HG02970 (cell line): ENCODE measurements around the gene USP3.

Experiments used
- ATAC-seq: cut with Tn5 transposase; IDR thresholded peaks from one replicate; pipeline ENCODE4 v1.9.1; 2021; ENCODE audit warnings: mild to moderate bottlenecking, moderate library complexity, moderate number of reproducible peaks; ENCODE audit not compliant: unreplicated experiment, low FRiP score

Gene USP3, protein sequence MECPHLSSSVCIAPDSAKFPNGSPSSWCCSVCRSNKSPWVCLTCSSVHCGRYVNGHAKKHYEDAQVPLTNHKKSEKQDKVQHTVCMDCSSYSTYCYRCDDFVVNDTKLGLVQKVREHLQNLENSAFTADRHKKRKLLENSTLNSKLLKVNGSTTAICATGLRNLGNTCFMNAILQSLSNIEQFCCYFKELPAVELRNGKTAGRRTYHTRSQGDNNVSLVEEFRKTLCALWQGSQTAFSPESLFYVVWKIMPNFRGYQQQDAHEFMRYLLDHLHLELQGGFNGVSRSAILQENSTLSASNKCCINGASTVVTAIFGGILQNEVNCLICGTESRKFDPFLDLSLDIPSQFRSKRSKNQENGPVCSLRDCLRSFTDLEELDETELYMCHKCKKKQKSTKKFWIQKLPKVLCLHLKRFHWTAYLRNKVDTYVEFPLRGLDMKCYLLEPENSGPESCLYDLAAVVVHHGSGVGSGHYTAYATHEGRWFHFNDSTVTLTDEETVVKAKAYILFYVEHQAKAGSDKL

DNA sequence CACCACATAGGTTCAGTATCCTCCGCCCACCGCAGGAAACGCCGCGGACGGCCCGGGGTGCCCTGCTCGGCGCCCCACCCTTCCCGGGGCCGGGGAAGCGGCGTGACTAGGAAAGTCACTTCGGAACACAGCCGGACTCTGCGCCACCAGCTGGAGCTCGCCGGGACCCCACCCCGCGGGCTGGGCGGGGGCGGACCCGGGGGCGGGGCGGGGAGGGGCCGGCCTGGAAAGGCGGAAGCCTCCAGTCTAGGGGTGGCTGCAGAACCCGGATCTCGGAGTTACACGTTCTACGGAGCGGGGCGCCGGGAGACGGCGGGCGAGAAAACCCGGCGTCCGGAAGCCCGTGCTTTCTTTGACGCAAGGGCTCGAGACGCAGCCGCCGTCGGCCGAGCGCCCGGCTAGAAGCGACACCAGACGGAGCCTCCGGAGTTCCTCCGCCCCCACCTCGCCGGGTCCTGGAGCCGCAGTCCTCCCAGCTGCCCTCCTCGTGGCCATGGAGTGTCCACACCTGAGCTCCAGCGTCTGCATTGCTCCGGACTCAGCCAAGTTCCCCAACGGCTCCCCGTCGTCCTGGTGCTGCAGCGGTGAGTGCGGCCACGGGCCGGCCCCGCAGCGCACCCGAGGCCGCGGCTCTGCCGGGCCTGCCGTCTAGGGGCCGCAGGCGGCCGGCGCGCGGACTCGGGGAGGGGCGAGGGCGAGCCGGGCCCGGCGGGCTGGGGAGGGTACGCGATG lies at the start of gene USP3:
Gene USP3 (plus strand): TSS at position 347 of the 732 bp plus-strand sequence. CDS start 147 bp downstream, at position 494.
- peak; percentile 57 for ATAC-seq

DNA sequence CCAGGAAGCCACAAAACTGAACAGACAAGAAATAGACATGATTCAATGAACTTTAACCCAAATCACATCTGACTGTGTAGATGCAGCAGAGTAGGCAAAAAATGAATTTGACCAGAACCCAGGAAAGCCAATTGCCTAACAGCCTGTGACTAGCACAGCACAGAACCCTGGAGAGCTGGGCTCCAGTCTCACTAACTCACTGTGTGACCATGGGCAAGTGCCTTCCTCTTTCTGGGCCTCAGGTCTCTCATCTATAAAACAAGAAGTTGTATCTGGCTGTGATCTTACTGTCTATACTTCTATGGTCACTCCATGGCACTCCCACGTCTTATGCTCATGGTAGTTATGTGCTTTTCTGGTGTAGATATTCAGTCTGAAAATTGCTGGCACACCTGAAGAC lies 48.1 kb upstream of the USP3 start:
- ATAC-seq = no peak

DNA sequence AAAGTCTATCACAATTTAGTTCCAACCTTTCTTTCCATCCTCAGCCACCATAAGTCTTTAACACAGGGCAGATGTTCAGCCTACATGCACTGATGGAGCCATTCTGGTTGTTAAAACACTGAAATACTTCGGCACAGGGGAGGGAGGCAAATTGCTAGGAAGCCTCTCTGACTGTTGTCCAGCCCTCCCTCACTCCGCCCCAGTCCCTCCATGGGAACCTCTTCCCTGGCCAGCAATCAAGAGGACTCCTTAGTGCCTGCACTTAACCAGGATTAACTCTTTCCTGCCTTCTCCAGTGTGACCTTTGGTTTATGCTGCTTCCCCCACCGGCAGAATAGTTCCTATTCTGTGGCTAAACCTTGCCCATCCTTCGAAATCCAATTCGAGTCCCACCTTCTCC lies 47.0 kb upstream of the USP3 start:
- ATAC-seq = no peak

DNA sequence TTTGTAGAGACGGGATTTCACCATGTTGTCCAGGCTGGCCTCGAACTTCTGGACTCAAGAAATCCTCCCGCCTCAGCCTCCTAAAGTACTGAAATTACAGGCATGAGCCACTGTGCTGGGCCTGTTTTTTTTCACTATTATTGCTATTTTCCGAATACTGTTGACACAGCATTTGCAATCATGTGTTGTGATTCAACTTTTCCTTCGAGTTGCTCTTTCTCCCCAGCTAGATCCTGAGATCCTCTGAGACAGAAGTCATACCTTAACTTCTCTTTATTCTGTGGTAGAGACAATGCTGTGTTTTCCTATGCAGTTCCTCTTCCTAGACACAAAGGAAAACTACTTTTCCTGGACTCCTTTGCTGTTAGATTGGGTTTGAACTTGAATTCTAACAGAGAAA lies 46.4 kb upstream of the USP3 start:
- no peak for ATAC-seq

DNA sequence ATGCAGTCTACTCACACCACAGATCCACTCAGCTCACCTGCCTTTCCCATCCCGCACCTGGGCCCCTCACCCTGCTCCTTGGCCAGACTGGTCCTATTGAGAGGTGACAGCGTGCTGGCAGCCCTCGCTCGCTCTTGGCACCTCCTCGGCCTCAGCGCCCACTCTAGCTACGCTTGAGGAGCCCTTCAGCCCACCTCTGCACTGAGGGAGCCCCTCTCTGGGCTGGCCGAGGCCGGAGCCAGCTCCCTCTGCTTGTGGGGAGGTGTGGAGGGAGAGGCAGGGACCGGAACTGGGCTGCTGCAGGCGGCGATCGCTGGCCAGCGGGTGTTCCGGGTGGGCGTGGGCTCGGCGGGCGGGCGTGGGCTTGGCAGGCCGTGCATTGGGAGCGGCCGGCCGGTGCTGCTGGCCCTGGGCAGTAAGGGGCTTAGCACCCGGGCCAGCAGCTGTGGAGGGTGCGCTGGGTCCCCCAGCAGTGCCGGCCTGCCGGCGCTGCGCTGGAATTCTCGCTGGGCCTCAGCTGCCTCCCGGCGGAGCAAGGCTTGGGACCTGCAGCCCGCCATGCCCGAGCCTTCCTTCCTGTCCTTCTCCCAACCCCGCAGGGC lies 45.5 kb upstream of the USP3 start:
- no peak for ATAC-seq

DNA sequence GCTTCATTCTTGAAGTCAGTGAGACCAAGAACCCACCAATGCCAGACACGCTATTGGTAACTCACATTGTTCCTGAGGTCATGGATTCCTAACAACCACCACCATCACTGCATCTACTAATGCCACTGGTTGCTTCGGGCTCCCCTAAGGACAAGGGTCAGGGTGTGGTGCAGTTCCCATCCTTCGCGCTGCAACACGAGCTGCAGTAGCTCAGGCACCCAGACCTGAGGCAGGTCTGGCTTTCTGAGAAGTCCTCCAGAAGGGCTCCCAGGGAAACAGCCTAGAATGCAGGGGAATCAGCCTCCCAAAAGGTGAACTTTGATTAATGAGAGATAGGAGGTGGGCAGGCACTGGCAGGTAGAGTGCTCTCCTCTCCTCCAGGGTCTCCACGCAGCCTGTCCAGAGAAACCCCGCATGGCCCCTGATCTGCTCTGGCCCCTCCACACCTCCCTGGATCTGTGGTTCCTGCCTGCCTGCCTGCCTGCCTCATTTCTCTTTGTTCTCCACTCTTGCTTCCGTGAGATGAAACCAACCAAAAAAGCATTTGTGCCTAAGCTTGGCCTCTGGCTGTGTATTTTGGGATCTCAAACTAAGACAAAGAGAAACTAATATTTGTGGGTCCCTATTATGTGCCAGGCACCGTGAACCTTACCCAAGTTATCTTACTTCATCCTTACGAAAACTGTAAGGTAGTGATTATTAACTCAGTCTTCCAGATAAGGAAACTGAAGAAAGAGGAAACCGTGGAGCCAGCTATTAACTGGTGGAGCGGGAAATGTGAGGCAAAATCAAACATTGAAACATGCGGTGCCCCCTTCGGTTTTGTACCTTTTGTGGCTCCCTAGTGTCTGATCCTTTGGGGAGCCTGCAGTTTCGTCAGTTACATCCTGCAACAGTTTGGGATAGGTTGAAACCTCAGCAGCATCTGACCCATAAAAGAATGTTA lies 43.9 kb upstream of the USP3 start:
- ATAC-seq = no peak

DNA sequence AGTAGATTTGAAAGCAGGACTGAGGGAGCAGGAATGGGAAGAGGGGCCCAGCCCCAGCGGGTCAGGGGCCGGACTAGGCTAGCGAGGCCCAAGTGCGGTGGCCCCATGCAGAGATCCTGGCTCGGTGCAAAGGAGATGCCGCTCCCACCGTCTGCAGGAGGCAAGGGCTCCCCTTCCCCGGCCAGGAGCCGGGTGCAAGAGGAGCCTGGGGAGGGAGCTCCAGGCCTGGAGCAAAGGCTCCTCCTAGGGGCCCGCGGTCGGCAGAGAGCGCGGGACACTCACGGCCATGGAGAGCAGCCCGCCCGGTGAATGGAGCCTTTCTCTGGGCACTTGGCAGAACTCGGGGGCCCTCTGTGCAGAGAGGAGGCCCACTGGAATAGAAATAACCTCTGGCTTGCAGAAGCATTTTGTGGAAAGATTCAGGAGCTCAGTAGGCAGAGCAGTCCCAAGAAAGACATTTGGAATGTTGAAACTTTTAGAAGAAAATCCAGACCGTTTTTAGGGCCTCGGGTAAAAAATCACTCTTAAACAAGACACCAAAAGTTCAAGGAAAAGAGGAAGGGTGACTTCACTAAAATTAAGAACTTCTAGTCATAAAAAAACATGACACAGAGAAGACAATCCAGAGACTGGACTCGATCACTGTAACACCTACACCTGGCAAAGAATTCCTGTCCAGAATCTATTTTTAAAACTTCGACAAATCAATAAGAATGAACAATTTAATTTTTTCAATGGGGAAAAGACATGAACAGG lies 43.0 kb upstream of the USP3 start:
- no peak for ATAC-seq

DNA sequence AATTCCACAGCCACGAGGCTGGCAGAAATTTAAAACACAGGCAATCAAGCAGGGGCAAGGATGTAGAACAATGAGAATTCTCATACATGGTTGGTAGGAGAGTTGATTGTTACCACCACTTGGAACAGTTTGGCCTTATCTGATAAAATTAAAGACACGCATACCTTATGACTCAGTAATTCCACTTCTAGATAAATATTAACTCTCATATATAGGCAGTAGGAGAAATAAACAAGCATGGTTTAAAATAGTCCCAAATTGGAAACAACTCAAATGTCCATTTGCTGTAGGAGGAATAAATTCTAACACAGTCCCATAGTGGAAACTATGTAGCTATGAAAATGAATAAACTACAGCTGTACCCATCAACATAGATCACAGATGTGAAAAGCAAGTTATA lies 42.3 kb upstream of the USP3 start:
- no peak for ATAC-seq

DNA sequence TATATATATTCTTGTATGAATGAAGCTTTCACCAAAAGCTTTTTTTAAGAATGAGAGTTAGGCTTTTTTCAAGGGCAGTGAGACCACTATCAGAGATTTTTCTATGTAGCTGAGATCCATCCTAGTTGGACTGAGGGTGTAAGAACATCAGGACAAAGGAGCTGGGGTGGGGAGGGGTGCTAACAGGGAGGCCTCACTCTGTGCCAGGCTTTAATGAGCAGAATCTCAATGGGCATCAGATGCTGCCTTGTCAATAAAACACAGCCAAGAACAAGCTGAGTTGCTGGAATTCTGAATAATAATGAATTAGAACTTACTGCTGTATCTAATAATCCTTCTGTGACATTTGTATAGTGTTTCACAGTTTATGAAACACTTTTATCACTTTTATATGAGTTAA lies 41.4 kb upstream of the USP3 start:
- no peak for ATAC-seq

DNA sequence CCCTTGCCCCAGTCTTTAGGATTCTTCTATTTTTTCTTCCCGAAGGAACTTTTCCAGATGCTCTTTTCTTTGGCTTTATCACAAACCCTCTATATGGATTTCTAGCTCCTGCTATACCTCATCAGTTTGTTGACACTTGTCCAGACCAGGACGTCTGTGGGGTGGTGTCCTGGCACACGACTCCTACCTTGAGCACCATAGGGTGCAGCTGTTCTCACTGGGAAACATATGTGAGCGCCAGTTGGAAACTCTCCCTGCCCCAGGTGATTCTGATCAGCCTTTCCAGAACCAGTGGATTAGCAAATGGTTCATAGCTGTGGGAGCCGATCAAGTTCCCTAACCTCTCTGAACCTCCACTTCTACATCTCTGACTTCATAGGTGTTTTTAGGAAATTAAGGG lies 40.6 kb upstream of the USP3 start:
- no peak for ATAC-seq

DNA sequence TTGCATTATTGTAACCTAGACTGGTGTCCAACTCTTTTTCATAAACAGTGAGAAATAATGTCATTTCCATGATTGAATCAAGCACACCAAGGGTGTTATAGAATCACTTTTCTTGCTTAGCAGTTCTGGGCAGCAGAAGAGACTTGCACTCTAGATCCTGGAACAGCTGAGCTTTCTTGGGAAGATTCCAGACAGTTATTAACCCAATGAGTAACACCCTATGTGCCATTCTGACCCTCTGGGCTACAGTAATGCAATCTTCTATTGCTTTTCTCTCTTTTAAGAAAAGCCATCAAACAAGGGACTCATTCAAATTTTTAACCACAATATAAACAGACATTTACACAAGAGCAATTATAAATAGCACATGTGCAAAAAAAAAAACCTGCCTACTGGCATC lies 39.3 kb upstream of the USP3 start:
- no peak for ATAC-seq

DNA sequence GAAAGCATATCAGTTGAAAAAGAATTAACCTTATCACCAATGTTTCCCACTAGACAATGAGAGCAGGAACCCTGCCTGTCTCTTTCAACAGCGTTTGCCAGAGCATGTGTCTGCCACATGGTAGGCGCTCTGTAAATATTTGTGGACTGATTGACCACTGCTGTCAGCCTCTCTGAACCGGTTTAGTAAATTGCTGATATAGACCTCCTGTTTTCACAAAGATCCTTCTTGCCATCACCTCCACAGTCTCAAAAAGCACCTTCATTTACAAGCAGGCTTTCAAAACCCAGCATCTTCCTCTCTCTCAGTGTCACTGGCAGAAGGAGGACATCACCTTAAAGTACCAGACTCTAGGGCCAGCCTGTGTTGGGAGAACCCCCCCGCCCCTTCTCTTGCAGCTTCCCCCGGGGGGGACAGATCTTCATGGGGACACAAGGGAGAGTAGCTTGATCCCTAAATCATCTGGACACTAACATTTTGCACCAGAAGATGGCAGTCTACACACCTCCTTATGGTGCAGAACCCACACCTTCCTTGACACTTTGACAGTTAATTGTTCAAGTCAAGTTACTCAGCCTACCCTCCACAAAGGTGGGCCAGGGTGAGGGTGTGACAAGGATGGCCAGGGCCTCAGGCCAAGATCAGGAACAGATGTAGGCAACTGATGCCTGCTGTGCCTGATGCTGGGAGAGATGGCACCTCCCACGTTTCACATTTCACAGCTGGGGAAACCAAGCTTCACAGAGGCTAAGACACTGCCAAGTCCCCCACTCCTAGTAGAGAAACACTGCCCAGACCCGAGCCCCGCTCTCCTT lies 37.8 kb upstream of the USP3 start:
- ATAC-seq = no peak

DNA sequence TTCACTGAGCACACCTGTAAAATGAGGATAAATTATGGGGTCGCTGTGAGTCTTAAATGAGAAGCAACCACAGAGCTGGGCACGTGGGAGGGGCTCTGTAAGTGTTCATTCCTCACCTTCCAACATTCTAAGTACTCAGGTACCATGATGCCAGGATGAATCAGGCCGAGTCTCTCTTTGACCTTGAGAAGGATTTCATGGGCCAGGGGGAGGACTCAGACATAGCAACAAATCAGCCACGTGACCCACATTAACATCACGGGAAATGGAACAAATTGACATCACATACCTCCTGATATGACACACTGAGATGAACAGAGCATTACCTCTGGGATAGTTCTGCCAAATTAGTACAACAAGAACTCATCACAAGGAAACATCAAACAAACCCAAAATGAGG lies 35.2 kb upstream of the USP3 start:
- ATAC-seq = no peak

DNA sequence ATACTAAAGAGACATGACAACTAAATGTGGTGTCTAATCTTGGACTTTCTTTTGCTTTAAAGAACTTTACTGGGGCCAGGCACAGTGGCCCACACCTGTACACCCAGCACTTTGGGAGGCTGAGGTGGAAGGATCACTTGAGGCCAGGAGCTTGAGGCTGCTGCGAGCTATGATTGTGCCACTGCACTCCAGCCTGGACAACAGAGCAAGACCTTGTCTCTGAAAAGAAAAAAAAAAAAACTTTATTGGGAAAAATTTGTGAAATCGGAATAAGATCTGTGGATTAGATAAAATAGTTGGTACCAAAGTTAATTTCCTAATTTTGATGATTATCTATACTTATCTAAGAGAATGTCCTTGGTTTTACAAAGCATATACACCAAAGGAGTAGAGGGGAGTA lies 34.4 kb upstream of the USP3 start:
- no peak for ATAC-seq

DNA sequence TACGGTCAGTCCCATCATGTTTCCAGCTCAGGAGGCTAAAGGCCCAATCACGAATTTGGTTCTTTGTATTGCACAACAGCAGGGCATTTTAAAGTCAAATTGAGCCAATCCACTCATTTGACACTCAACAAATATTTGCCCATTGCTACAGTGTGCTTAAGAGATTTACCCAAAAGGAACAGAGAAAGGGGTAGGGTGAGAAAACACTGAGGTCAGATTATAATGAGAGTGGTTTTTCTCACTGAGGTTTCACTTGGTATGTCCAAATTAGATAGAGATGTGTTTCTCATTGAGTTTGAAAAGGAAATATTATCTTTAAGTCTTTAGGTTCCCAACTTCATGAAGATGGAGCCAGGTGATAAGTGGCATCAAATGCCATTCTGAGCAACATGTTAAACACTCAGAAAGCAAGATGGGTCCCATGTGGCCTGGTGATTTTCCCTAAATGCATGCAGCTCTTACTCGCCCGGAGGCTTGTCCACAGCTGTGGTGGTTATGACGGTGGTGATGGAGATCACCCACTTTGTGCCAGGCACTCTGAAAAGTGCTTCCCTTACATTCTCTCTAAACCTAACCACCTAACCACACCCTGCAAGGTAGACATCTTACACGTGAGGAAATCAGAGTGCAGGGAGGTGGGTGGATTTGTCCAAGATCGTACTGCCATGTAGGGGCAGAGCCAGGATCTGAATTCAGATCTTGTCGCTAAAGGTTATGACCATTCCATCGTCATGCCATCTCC lies 31.2 kb upstream of the USP3 start:
- ATAC-seq = no peak

DNA sequence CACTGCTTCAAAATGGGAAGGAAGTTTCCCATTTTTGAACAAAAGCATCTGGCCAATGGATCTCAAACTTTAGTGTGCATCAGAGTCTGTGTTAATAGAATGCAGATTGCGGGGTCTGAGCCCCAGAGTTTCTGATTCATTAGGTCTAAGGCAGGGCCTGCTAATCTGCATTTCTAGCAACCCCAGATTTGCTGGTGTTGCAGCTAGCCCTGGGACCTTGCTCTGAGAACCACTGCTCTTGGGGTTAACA lies 30.7 kb upstream of the USP3 start:
- ATAC-seq = peak; percentile 5

DNA sequence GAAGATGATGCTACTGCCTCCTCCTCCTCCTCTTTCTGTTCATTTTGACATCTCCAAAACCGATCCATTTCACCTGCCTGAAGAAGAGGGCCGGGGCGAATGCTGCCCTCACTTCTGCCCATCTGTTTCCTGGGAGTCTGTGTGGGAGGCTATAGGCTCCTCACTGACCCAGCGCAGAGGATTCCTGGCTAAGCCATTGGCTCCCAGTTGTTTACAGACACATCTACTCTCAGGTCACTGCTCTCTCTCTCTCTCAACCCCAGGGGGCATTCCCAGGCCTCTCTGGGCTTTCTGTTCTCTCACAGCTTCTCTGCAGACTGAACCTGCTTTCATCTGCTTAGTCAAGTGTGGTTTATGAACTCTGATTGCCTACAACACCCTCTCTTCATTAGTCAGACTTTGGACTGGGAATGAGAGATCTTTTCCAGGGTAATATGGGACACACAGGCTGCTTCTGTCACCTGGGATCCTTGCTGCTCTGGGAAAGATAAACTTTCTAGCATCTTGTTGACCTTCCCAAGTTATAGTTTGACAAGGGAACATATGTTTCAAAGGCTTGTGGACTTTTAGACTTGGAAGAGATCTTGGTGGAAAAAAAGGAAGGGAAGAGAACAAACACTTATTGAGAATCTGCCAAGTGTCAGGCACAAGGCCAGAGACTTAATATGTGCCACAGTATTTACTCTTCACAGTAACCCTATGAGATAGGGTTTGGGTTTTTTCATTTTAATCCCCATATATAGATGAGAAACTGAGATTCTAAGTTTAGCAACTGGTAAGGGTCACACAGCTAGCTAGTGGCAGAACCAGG lies 30.2 kb upstream of the USP3 start:
- ATAC-seq = peak; percentile 60
